ENCODE data around the gene AFAP1L1.

Gene AFAP1L1

GRCh38 chr5:149328177-149328576 lies 56.5 kb downstream of the AFAP1L1 start:
- no peak for TF ChIP-seq CTCF (IDR thresholded peaks at IDR 0.05; ENCODE audit: borderline replicate concordance, control extremely low read depth, extremely low read depth, insufficient read depth, missing control alignments)
- in situ Hi-C loops (cut with MboI; ENCODE audit: low sequenced_read_pairs, unreplicated experiment), result no loop called here
- no peak for DNase-seq (ENCODE audit: low spot score)

GRCh38 chr5:149333711-149334443 lies 62.2 kb downstream of the AFAP1L1 start:
- in situ Hi-C loops (cut with MboI; ENCODE audit: low sequenced_read_pairs, unreplicated experiment), result no loop called here

GRCh38 chr5:149337736-149338135 lies 66.1 kb downstream of the AFAP1L1 start:
- in situ Hi-C loops (cut with MboI; ENCODE audit: low sequenced_read_pairs, unreplicated experiment), result no loop called here
- no peak for TF ChIP-seq CTCF (IDR thresholded peaks at IDR 0.05; ENCODE audit: borderline replicate concordance, control extremely low read depth, extremely low read depth, insufficient read depth, missing control alignments)
- DNase-seq (ENCODE audit: low spot score), result no peak

More at GRCh38 chr5:149333711-149334443, 62.2 kb downstream of the AFAP1L1 start:
- no peak for DNase-seq (ENCODE audit: low spot score)
- no peak for TF ChIP-seq CTCF (IDR thresholded peaks at IDR 0.05; ENCODE audit: borderline replicate concordance, control extremely low read depth, extremely low read depth, insufficient read depth, missing control alignments)

- in situ Hi-C loops (cut with MboI; ENCODE audit: low sequenced_read_pairs, unreplicated experiment), result no loop called here
- TF ChIP-seq CTCF (IDR thresholded peaks at IDR 0.05; ENCODE audit: borderline replicate concordance, control extremely low read depth, extremely low read depth, insufficient read depth, missing control alignments), result no peak
- no peak for DNase-seq (ENCODE audit: low spot score)
Measured at GRCh38 chr5:149338364-149338763, 66.7 kb downstream of the AFAP1L1 start.

GRCh38 chr5:149340920-149341319 lies 69.3 kb downstream of the AFAP1L1 start:
- in situ Hi-C loops (cut with MboI; ENCODE audit: low sequenced_read_pairs, unreplicated experiment), result no loop called here
- no peak for TF ChIP-seq CTCF (IDR thresholded peaks at IDR 0.05; ENCODE audit: borderline replicate concordance, control extremely low read depth, extremely low read depth, insufficient read depth, missing control alignments)
- no peak for DNase-seq (ENCODE audit: low spot score)

- in situ Hi-C loops (cut with MboI; ENCODE audit: low sequenced_read_pairs, unreplicated experiment), result no loop called here
- no peak for DNase-seq (ENCODE audit: low spot score)
- no peak for TF ChIP-seq CTCF (IDR thresholded peaks at IDR 0.05; ENCODE audit: borderline replicate concordance, control extremely low read depth, extremely low read depth, insufficient read depth, missing control alignments)
Measured at GRCh38 chr5:149341876-149342275, 70.2 kb downstream of the AFAP1L1 start.

All from GM13976 (cell line).